Middle frontal gyrus (tissue), 1 donor: Measurements from ENCODE around the gene MYO18A.

Experiments
- DNase-seq: peaks from one replicate; pipeline ENCODE4 v3.0.0-alpha.2; 2015; ENCODE audit warnings: low spot score; ENCODE audit errors: extremely low spot score

Gene MYO18A

GRCh38 chr17:29125651-29126050, 54.5 kb downstream of the MYO18A start:
- DNase-seq, result no peak

GRCh38 chr17:29124925-29125273, 55.3 kb downstream of the MYO18A start:
- no peak for DNase-seq

- no peak for DNase-seq
Measured at GRCh38 chr17:29124135-29124924, 55.9 kb downstream of the MYO18A start.

GRCh38 chr17:29123111-29123510, 57.1 kb downstream of the MYO18A start:
- no peak for DNase-seq

- DNase-seq, result no peak
Measured at GRCh38 chr17:29121442-29121841, 58.8 kb downstream of the MYO18A start.

GRCh38 chr17:29120433-29120832, 59.8 kb downstream of the MYO18A start:
- DNase-seq, result no peak

GRCh38 chr17:29119265-29119664, 60.9 kb downstream of the MYO18A start:
- DNase-seq, result no peak

- DNase-seq, result peak; percentile 53
Measured at GRCh38 chr17:29116804-29117753, 63.1 kb downstream of the MYO18A start.

- DNase-seq, result no peak
Measured at GRCh38 chr17:29115961-29116803, 64.0 kb downstream of the MYO18A start.

- no peak for DNase-seq
Measured at GRCh38 chr17:29115435-29115834, 64.8 kb downstream of the MYO18A start.

GRCh38 chr17:29114141-29114540, 66.1 kb downstream of the MYO18A start:
- DNase-seq, result no peak

- no peak for DNase-seq
Measured at GRCh38 chr17:29113334-29113733, 66.9 kb downstream of the MYO18A start.

- DNase-seq, result no peak
Measured at GRCh38 chr17:29112771-29113295, 67.4 kb downstream of the MYO18A start.

GRCh38 chr17:29111816-29112499, 68.2 kb downstream of the MYO18A start:
- peak; percentile 63 for DNase-seq

- no peak for DNase-seq
Measured at GRCh38 chr17:29110372-29110757, 69.8 kb downstream of the MYO18A start.

GRCh38 chr17:29109477-29110371, 70.5 kb downstream of the MYO18A start:
- DNase-seq, result no peak

- no peak for DNase-seq
Measured at GRCh38 chr17:29108823-29109476, 71.2 kb downstream of the MYO18A start.

- no peak for DNase-seq
Measured at GRCh38 chr17:29107933-29108822, 72.0 kb downstream of the MYO18A start.
